Uterus (tissue), 2 donors: ENCODE data around the gene FAM43A.

Experiments used
- POLR2A ChIP-seq, 2 donors: fragments of 450-650 bp; IDR thresholded peaks; one replicate each; pipeline ENCODE4 v1.6.1; 2016; ENCODE audit warnings: antibody characterized with exemption in 2 of 2, mild to moderate bottlenecking in 1 of 2, moderate library complexity in 1 of 2
- TF ChIP-seq, protein P1 (sequence below), 4 experiments: fragments of 200-600 bp in 2 of 4; fragments of 450-650 bp in 2 of 4; sonication (generic) in 2 of 4; IDR thresholded peaks; one replicate each; pipeline ENCODE4 v1.5.1; 2016 to 2019; ENCODE audit warnings: antibody characterized with exemption in 4 of 4, mild to moderate bottlenecking in 2 of 4, moderate library complexity in 1 of 4

DNA sequence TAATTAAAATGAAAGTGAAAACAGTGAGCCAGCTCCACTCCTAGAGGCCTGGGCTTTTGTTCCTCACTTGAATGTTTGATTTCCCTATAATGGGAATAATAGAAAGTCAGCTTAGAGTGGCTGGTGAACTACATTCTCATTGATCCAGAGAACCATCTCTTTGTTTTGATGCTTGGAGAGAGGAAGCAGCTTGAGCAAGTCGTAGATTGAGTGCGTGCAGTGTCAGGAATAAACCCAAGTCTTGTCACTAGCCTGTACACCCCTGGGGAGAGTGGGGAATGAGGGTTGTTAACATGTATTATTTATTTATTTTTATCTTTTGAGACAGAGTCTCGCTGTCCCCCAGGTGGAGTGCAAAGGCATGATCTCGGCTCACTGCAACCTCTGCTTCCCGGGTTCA, 12.8 kb upstream of the FAM43A start:
- TF ChIP-seq, protein P1, sequence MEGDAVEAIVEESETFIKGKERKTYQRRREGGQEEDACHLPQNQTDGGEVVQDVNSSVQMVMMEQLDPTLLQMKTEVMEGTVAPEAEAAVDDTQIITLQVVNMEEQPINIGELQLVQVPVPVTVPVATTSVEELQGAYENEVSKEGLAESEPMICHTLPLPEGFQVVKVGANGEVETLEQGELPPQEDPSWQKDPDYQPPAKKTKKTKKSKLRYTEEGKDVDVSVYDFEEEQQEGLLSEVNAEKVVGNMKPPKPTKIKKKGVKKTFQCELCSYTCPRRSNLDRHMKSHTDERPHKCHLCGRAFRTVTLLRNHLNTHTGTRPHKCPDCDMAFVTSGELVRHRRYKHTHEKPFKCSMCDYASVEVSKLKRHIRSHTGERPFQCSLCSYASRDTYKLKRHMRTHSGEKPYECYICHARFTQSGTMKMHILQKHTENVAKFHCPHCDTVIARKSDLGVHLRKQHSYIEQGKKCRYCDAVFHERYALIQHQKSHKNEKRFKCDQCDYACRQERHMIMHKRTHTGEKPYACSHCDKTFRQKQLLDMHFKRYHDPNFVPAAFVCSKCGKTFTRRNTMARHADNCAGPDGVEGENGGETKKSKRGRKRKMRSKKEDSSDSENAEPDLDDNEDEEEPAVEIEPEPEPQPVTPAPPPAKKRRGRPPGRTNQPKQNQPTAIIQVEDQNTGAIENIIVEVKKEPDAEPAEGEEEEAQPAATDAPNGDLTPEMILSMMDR (IDR thresholded peaks at IDR 0.05), result no peak
- no peak for TF ChIP-seq POLR2A (IDR thresholded peaks at IDR 0.05)
